ENCODE results near the gene RHBDL3. TPM values are rescaled to one million over a fixed set of nuclear protein-coding genes. Genes with fewer than 3 reads are reported as not detected.

RHBDL3 gene
- polyA plus RNA-seq, 1 donor from 2014 or later: 0.25 TPM

DNA sequence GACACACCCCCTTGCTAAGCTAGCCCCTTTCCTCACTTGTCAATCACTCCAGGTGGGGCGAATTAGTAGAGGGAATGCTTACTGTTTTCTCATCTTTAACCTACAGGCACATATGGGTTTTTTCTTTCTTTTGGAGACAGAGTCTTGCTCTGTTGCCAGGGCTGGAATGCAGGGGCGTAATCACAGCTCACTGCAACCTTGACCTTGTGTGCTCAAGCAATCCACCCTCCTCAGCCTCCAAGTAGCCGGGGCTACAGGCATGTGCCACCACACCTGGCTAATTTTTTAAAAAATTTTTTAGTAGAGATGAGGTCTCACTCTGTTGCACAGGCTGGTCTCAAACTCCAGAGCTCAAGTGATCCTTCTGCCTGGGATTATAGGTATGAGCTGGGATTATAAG, 38.7 kb upstream of the RHBDL3 start:
- no peaks in the 10 kb centered on the region for H3K9me2 ChIP-seq (ENCODE audit: insufficient read depth, low read length)
- no peak overlapping the region for H2AFZ ChIP-seq (ENCODE audit: low read depth, low read length)
- no peak overlapping the region for H3K4me3 ChIP-seq (ENCODE audit: low read length)
- H4K20me1 ChIP-seq (ENCODE audit: insufficient read depth): no peaks in the 10 kb centered on the region
- no peaks in the 10 kb centered on the region for H3K79me2 ChIP-seq (replicated peaks; ENCODE audit: insufficient read depth, low read length)
- H3K4me2 ChIP-seq (ENCODE audit: low read length): no peak overlapping the region
- no peaks in the 10 kb centered on the region for H3K36me3 ChIP-seq (ENCODE audit: insufficient read depth, low read length)
- no peaks in the 10 kb centered on the region for H3F3A ChIP-seq (ENCODE audit: insufficient read depth, low read length, poor library complexity, severe bottlenecking)
- no peak overlapping the region for H3K27ac ChIP-seq (ENCODE audit: low read length)
- no peaks in the 10 kb centered on the region for H3K27me3 ChIP-seq (ENCODE audit: insufficient read depth, low read depth, low read length)
- no peak overlapping the region for H3K9ac ChIP-seq (ENCODE audit: low read length)
- TF ChIP-seq TAF1 (IDR thresholded peaks at IDR 0.05; ENCODE audit: low read depth) (no peak), RAD21 (conservative IDR thresholded peaks at IDR 0.05) (no peak), SMC3 (conservative IDR thresholded peaks at IDR 0.05; ENCODE audit: poor library complexity) (no peak), MXI1 (conservative IDR thresholded peaks at IDR 0.05; ENCODE audit: poor library complexity, severe bottlenecking) (no peak), EP300 (conservative IDR thresholded peaks at IDR 0.05; ENCODE audit: poor library complexity, severe bottlenecking) (no peak), CTCF (IDR thresholded peaks at IDR 0.05; ENCODE audit: poor library complexity, severe bottlenecking) (no peak), EZH2 (IDR thresholded peaks at IDR 0.05; ENCODE audit: borderline replicate concordance, insufficient read depth, low read length, poor library complexity, severe bottlenecking) (no peak), POLR2AphosphoS5 (IDR thresholded peaks at IDR 0.05) (no peak)
- TF ChIP-seq, protein P1, sequence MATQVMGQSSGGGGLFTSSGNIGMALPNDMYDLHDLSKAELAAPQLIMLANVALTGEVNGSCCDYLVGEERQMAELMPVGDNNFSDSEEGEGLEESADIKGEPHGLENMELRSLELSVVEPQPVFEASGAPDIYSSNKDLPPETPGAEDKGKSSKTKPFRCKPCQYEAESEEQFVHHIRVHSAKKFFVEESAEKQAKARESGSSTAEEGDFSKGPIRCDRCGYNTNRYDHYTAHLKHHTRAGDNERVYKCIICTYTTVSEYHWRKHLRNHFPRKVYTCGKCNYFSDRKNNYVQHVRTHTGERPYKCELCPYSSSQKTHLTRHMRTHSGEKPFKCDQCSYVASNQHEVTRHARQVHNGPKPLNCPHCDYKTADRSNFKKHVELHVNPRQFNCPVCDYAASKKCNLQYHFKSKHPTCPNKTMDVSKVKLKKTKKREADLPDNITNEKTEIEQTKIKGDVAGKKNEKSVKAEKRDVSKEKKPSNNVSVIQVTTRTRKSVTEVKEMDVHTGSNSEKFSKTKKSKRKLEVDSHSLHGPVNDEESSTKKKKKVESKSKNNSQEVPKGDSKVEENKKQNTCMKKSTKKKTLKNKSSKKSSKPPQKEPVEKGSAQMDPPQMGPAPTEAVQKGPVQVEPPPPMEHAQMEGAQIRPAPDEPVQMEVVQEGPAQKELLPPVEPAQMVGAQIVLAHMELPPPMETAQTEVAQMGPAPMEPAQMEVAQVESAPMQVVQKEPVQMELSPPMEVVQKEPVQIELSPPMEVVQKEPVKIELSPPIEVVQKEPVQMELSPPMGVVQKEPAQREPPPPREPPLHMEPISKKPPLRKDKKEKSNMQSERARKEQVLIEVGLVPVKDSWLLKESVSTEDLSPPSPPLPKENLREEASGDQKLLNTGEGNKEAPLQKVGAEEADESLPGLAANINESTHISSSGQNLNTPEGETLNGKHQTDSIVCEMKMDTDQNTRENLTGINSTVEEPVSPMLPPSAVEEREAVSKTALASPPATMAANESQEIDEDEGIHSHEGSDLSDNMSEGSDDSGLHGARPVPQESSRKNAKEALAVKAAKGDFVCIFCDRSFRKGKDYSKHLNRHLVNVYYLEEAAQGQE (IDR thresholded peaks at IDR 0.05; ENCODE audit: borderline replicate concordance): no peak
- no peaks in the 10 kb centered on the region for H3K9me3 ChIP-seq (ENCODE audit: low read length)

DNA sequence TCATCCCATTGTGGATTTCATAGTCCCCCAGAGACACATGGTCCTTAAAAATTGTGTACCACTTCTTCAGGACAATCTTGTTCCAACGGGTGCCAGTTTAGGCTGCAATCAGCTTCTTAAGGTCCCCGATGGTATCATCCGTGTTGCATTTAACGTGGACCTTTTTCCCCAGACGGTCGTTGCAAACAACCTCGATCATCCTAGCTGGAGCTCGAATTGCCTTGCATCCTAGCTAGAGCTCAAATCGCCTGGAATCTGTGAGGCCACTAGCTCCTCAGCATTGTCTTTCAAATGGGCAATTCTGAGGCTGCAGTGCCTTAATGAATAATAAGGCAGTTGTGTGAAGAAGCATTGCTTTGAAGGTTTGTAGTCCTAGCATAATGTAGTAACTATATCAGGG, 37.7 kb upstream of the RHBDL3 start:
- no peak for TF ChIP-seq CTCF (IDR thresholded peaks at IDR 0.05; ENCODE audit: poor library complexity, severe bottlenecking)
- no peak for TF ChIP-seq EZH2 (IDR thresholded peaks at IDR 0.05; ENCODE audit: borderline replicate concordance, insufficient read depth, low read length, poor library complexity, severe bottlenecking)
- no peak for TF ChIP-seq RAD21 (conservative IDR thresholded peaks at IDR 0.05)
- TF ChIP-seq TAF1 (IDR thresholded peaks at IDR 0.05; ENCODE audit: low read depth): no peak
- no peak for TF ChIP-seq SMC3 (conservative IDR thresholded peaks at IDR 0.05; ENCODE audit: poor library complexity)
- no peak for TF ChIP-seq POLR2AphosphoS5 (IDR thresholded peaks at IDR 0.05)
- TF ChIP-seq EP300 (conservative IDR thresholded peaks at IDR 0.05; ENCODE audit: poor library complexity, severe bottlenecking): no peak
- H3K27ac ChIP-seq (ENCODE audit: low read length): no peak overlapping the region
- H3K4me2 ChIP-seq (ENCODE audit: low read length): no peak overlapping the region

More for the DNA sequence above, 37.7 kb upstream of the RHBDL3 start:
- H3K36me3 ChIP-seq (ENCODE audit: insufficient read depth, low read length): no peaks in the 10 kb centered on the region
- H3K4me3 ChIP-seq (ENCODE audit: low read length): no peak overlapping the region
- no peaks in the 10 kb centered on the region for H3K9me2 ChIP-seq (ENCODE audit: insufficient read depth, low read length)
- H3K9ac ChIP-seq (ENCODE audit: low read length): no peak overlapping the region
- H3F3A ChIP-seq (ENCODE audit: insufficient read depth, low read length, poor library complexity, severe bottlenecking): no peaks in the 10 kb centered on the region
- H3K27me3 ChIP-seq (ENCODE audit: insufficient read depth, low read depth, low read length): no peaks in the 10 kb centered on the region
- H2AFZ ChIP-seq (ENCODE audit: low read depth, low read length): no peak overlapping the region
- no peaks in the 10 kb centered on the region for H4K20me1 ChIP-seq (ENCODE audit: insufficient read depth)
- no peaks in the 10 kb centered on the region for H3K79me2 ChIP-seq (replicated peaks; ENCODE audit: insufficient read depth, low read length)
- H3K9me3 ChIP-seq (ENCODE audit: low read length): no peaks in the 10 kb centered on the region
